ENCODE data around the gene TBC1D22A.
A peak's percentile ranks its signal among the peaks of the same experiment; 100 is the strongest.

Gene TBC1D22A

GRCh38 chr22:46862418-46863324, 100.2 kb downstream of the TBC1D22A start:
- peak; percentile 34 for DNase-seq

- peak; percentile 39 for DNase-seq
Measured at GRCh38 chr22:46863794-46864193, 101.3 kb downstream of the TBC1D22A start.

GRCh38 chr22:46864314-46865051, 102.0 kb downstream of the TBC1D22A start:
- DNase-seq: peak; percentile 21

- no peak for DNase-seq
Measured at GRCh38 chr22:46865052-46865434, 102.6 kb downstream of the TBC1D22A start.

GRCh38 chr22:46865642-46866041, 103.2 kb downstream of the TBC1D22A start:
- no peak for DNase-seq

- no peak for DNase-seq
Measured at GRCh38 chr22:46866591-46866990, 104.1 kb downstream of the TBC1D22A start.

- DNase-seq: no peak
Measured at GRCh38 chr22:46867106-46867505, 104.7 kb downstream of the TBC1D22A start.

GRCh38 chr22:46869329-46869728, 106.9 kb downstream of the TBC1D22A start:
- DNase-seq: no peak

GRCh38 chr22:46869831-46870441, 107.5 kb downstream of the TBC1D22A start:
- DNase-seq: no peak

- no peak for DNase-seq
Measured at GRCh38 chr22:46871826-46872225, 109.4 kb downstream of the TBC1D22A start.

GRCh38 chr22:46875089-46875488, 112.6 kb downstream of the TBC1D22A start:
- DNase-seq: no peak

- DNase-seq: no peak
Measured at GRCh38 chr22:46876357-46876934, 114.0 kb downstream of the TBC1D22A start.

GRCh38 chr22:46878191-46878948, 115.9 kb downstream of the TBC1D22A start:
- no peak for DNase-seq

- DNase-seq: no peak
Measured at GRCh38 chr22:46879083-46879482, 116.6 kb downstream of the TBC1D22A start.

- DNase-seq: no peak
Measured at GRCh38 chr22:46881373-46882118, 119.1 kb downstream of the TBC1D22A start.

- no peak for DNase-seq
Measured at GRCh38 chr22:46883092-46883910, 120.9 kb downstream of the TBC1D22A start.

GRCh38 chr22:46884365-46884764, 121.9 kb downstream of the TBC1D22A start:
- no peak for DNase-seq

GRCh38 chr22:46887978-46888377, 125.5 kb downstream of the TBC1D22A start:
- DNase-seq: no peak

GRCh38 chr22:46890819-46891218, 128.4 kb downstream of the TBC1D22A start:
- no peak for DNase-seq

GRCh38 chr22:46891382-46891951, 129.0 kb downstream of the TBC1D22A start:
- DNase-seq: no peak
